Activated naive CD4-positive, alpha-beta T cell treated with Interleukin-2 at 50 U/mL for 16 hours (primary cell): Measurements from ENCODE around the gene CHMP4B.

Experiments used
- DNase-seq: peaks from one replicate; pipeline ENCODE4 v3.0.0-alpha.2; 2020

CHMP4B gene

DNA sequence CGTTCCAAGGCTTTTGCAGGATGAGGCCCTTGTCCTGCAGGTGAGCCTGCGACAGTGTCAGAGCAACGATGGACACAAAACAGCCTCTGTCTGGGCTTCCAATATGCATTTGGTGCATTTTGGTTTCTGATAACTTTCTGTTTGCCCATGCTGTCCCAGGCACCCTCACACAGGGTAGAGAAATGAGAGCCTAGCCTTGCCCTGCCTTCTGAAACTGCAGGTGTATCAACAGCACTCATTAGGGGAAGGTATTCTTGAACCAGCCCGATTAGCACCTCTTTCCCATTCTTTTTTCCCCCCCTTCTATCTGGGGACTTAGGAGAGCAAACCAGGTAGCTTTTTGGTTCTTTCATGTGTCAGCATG lies 30.3 kb downstream of the CHMP4B start:
- no peak for DNase-seq

DNA sequence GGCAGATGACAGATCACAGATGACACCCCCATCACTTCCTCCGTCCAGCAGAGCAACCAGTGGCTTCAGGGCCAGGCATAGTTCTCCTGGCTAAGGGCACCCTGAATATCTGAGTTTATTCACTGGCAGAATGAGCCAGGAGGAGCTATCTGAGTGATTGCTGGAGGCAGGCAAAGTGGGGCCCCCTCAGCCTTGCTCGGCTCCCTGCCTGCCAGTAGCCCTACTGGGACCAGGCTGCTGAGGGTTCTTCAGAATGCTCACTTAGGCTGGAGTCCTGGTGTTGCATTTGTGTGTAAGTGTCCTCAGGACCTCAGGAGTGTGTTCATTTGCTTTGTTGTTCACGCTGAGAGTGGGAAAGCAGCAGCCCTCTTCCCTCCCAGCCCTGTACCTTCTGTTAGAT lies 31.2 kb downstream of the CHMP4B start:
- DNase-seq = no peak

DNA sequence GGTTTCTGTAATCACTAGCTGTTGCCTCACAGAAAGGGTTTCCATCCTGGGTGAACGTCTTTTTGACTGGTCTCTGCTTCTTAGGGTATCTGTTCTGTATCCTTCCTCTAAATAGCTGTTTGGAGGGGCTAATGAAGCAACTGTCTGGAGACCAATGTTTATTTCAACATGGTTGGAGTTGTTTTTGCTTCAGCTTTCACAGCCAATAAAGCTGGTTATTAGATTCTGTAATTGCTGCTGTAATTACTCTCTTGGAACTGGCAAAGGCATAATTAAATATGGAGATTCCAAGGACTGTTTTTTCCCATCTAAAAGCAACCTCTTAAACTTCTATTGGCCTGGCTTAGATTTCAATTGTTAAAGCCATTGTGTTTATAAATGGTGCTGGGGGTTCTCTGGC lies 31.9 kb downstream of the CHMP4B start:
- no peak for DNase-seq

DNA sequence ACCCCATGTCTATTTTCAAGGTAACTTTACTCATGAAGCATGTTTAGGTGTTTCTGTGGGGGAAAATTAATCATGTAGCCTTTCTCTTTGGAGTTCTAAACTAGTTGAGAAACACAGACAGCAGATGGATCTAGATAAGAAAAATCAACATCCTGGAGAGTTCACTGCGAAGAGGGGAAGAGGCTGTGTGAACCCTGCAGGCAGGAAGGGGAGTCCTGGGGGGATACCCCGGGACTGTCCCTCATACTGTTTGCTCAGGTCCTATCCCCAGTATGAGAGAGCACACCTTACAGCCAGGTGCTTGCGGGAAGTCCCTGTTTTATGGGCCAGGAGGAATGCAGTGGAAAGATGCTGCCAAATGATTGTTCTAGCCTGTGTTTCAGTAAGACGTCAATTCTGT lies 32.7 kb downstream of the CHMP4B start:
- DNase-seq = no peak

DNA sequence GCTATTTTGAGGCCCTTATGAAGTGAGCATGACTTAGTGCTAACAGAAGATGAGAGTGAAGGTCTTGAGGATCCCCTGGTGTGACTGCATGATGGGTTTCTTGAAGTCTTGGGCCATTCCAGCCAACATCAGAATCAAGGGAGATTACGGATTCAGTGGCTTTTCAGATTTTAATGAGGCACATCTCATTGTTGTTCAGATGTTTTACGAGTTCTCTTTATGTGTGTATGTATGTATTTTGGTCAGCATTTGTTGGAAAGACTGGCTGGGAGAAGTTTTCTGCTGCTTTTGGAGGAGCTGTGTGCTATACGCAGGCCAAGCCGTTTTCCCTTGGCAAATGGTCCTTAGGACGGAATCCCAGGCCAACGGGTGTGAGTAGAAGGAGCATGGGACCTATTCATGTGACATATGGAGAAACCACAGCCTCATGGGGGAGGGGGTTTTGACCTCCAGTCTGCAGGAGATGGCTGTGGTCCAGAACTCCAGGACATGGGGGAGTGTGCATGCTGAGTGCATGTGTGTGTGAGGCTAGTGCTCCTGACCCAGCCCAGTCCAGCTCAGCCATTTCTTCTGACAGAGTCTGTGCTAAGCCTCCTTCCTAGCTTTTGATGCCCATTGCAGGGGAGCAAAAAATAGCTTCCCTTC lies 35.3 kb downstream of the CHMP4B start:
- no peak for DNase-seq

DNA sequence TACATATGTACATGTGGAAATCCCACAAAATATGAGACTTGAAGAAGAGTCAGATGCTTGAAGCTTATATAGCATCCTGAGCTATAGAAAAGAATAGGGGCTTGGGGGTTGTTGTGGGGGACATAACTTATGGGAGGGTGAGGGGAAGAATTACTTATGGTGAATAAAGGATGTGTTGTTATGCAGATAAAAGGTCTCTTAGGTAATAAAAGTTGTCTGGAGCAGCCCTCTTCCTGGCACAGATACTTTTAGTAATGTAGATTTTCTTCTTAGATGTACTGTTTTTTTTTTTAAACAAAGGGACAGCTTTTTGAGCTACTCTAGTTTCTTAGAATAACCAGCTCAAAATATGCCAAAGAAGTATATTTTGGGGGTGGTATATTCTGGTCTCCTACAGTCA lies 35.9 kb downstream of the CHMP4B start:
- DNase-seq = no peak

DNA sequence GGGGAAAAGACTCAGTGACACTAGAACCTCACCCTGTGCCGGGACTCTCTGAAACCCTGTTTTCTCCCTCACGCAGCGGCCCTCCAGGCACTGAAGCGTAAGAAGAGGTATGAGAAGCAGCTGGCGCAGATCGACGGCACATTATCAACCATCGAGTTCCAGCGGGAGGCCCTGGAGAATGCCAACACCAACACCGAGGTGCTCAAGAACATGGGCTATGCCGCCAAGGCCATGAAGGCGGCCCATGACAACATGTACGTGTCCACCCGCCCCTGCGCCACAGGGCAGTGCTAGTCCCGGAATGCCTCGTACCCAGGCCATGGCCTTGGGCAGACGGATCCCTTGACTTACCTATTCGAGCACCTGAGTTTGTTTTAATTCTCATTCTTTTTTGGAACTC lies 37.2 kb downstream of the CHMP4B start:
- no peak for DNase-seq

DNA sequence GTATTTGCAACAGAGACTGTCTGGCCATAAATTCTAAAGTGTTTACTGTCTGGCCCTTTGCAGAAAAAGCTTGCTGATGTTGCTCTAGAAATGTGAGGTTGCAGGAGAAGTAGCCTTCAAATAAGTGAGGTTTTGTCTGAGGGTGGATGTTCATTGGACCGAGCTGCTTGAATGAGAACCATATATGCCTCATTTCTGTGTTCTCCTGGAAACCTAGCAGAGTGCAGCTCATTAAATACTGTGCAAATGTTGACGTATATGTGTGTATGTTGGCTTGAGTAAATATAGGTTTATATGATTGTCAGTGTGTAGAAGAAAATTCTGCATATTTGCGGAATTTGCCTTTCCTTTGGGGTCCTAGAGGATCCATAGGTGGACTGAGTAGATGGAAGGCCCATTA lies 39.0 kb downstream of the CHMP4B start:
- no peak for DNase-seq

DNA sequence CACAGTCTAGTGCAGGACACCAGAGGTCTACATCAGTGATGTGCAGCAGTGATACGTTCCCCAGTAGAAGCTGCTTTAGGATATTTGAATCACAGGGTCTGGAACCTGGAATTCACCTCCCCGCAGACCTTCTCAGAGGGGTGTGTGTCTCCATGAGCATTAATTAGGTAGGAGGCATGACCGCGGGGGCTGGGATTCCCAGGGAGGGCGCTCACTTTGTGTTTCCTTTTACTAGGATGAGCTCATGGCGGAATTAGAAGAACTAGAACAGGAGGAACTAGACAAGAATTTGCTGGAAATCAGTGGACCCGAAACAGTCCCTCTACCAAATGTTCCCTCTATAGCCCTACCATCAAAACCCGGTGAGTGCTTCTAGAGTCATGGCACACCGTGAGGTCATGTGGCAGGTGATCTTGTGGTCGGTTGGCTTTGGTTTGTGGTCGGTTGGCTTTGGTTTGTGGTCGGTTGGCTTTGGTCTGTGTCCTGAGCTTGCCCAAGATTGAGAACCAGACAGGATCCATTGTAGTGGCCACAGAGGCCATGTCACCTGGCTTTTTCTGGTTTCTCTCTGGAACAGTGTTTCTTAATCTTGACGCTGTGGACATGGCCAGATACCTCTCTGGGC lies 40.8 kb downstream of the CHMP4B start:
- no peak for DNase-seq

DNA sequence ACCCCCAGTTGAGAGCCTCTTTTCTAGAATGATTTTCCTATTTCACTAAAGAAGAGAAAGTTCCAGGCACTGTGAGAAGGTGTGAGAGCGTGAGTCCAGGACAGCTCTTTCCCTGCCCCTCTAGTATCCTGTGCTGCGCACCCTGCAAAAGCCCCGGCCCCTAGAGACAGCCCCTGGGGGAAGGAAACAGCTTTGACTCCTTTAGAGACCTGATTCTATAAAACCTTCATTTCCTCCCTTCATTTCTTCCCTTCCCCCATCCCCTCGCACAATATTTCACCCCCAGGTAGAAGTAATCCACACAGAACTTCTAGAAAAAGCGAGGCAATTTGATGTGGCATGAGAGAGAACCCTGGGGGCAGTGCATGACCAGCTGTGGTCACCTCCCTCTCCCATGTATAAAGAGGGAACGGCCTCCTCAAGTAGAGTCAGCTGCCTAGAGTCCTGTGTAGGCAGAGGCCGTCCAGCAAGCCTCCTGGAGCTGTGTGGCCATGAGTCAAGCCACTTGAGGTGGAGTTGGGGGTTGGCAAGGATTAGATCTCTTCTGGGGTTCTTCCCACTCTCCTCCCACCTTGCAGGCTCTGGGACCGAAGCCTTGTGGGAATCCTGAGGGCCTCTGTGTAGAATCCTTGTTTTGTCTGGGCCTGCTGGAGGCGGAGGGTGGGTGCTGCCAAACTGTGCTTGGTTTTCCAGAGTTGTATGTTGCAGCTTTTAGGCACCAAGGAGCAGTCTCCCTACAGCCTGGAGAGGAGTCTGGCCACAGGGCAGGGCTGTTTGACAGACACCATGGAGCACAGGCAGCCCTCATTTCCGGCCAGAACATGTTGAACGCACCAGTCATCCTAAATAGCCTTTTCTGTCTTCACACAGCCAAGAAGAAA lies 41.7 kb downstream of the CHMP4B start:
- no peak for DNase-seq

DNA sequence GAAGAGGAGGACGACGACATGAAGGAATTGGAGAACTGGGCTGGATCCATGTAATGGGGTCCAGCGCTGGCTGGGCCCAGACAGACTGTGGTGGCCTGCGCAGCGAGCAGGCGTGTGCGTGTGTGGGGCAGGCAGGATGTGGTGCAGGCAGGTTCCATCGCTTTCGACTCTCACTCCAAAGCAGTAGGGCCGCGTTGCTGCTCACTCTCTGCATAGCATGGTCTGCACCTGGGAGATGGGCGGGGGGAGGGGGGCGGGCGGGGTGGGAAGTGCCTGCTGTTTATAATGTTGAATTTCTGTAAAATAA lies 42.3 kb downstream of the CHMP4B start:
- no peak for DNase-seq

DNA sequence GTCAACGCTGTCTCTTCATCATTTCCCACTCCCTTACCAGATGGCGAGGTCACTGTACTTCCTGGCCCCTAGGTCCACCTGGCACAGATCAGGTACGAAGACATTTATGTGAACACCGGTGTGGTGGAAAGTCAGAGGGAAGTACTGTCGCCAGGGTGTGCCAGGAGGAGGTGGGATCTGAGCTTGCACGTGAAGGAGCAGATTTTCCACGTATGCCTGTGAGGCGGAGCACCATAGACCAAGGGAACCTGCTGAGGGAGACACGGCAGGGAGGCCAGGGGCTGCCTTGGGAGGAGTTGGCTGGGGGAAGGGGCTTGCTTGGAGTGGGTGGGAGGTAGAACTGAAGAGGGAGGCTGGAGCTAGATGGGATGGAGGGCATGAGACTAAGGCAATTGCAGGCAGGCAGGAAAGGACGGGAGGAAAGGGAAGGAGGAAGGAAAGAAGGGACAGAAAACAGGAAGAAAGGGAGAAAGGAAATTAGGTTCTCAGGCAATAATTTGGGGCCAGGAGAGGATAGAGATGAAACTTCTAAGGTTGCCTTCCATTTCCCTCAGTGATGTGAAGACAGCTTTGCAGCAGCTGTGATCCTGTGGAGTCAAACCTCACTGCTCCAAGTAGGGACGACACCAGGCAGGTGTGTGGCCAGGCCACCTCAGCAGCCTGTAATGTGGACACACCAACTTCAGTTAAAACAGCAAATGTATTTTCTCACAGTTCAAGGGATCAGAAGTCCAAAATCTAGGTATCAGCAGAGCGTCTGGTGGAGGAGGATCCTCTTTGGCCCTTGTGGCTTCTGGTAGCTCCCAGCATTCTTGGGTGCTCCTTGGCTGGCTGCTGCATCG lies 46.8 kb downstream of the CHMP4B start:
- no peak for DNase-seq

DNA sequence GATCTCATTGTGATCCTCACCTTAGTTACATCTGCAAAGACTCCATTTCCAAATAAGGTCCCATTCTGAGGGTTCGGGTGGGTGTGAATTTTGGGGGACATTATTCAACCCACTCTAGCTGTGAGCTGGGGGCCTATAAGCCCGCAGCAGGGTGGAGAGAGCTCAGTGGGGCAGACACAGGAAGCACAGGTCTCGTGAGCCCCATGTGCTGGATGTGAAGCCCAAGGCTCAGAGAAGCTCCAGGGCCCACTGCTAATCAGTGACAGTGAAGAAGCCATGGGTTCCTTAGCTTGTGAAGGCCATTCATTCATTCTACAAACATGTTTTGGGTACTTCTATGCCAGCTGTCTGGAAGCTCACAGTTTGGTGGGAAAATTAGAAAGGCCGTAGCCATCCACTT lies 47.5 kb downstream of the CHMP4B start:
- DNase-seq = no peak

DNA sequence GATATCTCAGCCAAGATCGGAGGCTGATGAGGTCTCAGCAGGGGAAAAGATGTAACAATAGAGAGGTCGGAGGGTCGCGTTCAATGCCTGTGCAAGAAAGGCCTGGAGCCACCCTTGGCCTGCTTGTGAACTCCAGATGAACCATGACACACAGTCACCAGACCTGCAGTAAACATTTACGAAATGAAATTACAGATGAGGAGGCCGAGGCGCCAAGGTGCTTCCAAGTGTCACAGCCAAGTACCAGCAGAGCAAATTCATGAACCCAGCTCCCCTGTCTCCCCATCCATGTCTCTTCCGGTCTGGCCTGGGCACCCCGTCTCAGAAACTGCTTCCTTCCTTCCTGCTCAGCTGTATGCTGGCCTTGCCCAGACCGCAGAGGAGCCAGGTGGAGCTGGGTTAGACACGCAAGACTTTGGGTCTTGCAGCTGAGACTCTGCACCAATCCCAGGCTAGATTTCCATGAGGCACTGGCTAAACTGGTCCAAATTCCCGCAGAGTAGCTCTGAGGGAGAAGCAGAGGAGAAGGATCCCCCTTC lies 48.1 kb downstream of the CHMP4B start:
- peak; percentile 13 for DNase-seq

DNA sequence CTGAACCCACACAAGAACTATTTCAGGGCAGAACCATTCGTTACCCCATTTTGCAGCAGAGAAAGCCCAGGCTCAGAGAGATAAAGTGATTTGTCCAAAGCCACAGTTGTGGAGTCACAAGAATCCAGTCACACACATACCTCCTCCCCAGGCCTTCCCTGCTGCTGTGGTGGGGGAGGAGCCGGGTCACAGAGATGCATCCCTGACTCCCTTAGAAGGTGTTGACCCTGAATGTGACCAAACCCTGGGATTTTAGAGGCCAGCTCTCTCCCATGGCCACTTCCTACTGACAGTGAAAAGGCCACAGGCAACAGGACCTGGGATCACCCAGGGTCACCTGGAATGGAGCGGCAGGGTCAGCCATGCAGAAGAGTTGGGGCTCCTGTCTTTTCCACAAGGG lies 48.6 kb downstream of the CHMP4B start:
- DNase-seq = no peak

DNA sequence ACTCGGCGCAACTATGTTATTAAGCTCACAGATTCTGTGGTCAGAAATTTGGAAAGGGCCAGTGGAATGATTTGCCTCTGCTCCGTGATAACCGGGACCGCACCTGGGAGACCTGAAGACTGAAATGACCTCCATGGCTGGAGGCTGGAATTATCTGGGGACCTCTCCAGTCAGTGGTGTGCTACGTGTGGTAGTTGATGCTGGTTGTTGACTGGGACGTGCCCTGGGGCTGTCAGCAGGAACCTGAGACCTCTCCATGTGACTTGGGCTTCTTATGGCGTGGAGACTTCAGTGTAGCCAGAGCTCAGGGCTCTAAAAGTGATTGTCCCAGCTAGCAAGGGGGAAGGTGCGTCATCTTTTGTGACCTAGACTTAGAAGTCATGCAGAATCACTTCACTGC lies 50.3 kb downstream of the CHMP4B start:
- no peak for DNase-seq

DNA sequence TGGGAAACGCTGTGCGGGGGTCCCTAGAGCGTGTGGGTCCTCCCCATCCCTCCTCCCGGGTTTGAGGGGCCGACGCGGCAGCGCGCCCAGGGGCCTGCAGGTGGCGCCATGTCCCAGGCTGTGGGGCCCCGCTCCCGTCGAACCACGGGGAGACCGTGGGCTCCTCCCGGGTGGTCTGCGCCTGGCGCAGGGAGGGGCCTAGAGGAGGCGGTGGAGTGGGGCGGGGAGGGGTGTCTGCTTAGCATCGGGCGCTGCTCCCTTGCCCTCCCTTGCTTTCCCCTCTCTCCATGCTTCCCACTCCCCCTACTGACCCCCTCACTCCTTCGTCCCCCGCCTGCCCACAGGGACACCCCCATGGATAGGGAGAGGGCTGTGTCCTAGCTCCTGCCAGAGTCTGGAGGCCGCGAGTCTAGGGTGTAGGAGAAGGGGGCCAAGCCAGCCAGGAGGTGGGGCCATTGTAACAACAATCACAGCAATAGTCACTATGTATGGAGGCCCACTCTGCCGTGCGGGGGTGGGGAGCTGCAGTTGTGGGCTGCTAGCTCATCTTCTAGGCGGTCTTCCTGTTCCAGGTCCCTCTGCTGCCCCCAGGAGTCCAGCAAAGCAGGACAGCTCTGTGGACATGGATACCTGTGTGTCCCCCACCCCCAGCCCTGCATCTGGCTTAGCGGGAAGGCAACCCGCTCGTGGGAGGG lies 51.7 kb downstream of the CHMP4B start:
- peak; percentile 40 for DNase-seq

DNA sequence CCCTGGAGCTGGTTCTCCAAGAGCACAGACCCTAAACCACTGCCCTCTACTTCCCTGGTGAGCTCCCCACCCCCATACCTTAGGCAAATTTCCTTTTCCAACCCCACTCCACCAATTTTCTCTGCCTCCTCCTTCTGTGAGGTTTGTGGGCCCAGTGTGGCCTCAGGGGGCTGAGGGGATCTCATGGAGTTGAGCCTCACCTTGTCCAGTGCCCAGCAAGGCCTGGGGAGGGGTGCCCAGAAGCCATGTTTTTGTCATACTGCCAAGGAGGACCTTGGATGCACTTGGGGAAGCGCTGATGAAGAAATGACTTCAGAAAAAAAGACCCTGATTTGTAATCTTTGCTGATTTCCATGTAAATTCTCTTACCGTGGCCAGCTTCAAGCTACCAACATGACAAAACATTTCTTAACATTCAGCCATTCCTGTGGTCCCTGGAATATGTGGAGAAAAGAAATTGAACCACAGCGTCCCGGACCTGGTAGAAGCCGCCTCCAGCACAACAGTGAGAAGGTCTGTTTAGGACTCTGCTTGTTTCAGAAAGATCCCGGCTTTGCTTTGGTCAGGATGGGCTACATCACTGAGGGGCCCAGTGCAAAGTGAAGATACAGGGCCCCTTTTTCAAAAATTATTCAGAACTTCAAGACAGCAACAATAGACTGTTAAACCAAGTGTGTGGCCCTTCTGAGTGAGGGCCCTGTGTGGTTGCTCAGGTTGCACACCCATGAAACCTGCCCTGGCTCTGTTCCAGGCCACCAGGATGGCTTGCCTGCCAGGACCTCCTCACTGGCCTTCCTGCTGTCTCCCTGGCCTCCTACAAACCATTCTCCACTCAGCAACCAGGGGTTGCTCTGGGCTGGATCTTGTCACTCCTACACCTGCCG lies 52.5 kb downstream of the CHMP4B start:
- DNase-seq = no peak

DNA sequence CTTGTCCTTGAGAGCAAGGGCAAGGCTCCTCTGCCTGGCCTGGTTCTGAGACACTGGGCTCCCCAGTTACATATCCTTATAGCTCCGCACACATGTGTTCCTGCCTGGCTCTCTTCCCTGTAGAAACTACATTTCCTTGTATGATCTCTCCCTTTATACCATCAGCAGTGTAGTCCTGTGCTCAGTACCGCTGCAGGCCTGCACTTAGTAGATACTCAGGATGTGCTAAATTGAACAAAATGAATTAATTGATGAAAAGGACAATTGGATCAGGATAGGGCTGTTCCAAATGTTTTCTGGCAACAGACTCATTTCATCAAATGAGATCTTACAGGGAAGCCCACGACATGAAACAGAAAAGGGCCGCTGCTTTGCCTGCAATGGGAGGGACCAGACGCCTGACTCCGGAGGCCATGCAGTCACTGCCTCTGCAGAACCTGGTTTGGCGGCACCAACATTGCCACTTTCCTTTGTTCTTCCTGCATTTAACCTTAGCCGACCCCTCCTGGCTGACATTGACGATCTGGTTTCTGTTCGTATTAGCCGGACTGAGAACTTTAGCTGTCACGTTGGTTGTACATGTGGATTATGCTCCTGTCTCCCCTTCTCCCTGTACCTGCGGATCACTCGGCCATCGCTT lies 53.3 kb downstream of the CHMP4B start:
- DNase-seq = no peak

DNA sequence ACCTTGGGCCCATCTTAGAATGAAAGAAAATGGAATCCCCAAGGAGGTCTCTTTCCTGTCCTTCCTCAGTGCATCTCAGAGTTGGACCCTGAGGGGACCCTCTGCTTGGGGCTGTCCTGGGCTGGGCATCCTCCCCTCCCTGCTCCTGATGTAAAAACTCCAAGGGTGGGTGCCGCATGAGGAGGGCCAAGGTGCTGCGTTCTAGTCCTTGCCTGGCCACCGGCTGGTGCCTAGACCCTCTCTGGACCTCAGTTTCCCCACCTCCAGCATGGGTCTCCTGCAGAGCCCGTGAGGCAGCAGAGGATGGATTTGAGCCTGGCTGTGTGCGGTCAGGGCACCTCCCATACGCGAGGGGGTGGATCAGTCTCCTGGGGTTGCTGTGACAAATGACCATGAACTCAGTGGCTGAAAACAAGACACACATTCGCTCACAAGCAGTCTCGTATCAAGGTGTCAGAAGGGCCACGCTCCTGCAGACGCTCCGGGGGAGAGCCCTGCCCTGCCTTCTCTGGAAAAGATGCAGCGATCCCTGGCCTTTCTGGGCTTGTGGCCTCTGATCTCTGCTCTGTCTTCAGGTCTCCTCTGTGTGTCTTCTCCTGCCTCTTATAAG lies 54.7 kb downstream of the CHMP4B start:
- DNase-seq = no peak
